Left colon (tissue), 2 donors: ENCODE data around the gene SIRPA. TPM values are rescaled to one million over a fixed set of nuclear protein-coding genes. Genes with fewer than 3 reads are reported as not detected.
A peak's percentile ranks its signal among the peaks of the same experiment; 100 is the strongest.

Experiments used
- ATAC-seq: fragments of 200-7000 bp; cut with Tn5 transposase; one replicate; pipeline ENCODE4 v1.9.1; 2020; ENCODE audit warnings: mild to moderate bottlenecking, moderate library complexity
- DNase-seq, 2 donors: peaks; one replicate each; pipeline ENCODE4 v3.0.0-alpha.2; 2020
- intact Hi-C, 2 donors: fragments of 100-400 bp; cut with DNase I in 1 of 2; cut with micrococcal nuclease in 1 of 2; formaldehyde crosslinking; loops; one replicate each; pipeline versions ENCODE4 v1.11.2 to v1.14.0; 2022; cut with DNase I, micrococcal nuclease
- total RNA-seq, 2 donors: library from RNA; stranded (reverse); fragmentation: NEBNext Ultra II Directional; extraction: Animal tissue kit (Norgen Biotek cat#: 25700); gene quantifications; one replicate each; pipeline ENCODE4 v1.2.1, GENCODE V29; 2021
- donor health status: DM: no; HTN: no; CAD: no.
- donor health status: DM: yes; HTN: yes; CAD: no.

Gene SIRPA
- total RNA-seq, 2 donors from 2014 or later = 7.4 to 13.3 TPM

DNA sequence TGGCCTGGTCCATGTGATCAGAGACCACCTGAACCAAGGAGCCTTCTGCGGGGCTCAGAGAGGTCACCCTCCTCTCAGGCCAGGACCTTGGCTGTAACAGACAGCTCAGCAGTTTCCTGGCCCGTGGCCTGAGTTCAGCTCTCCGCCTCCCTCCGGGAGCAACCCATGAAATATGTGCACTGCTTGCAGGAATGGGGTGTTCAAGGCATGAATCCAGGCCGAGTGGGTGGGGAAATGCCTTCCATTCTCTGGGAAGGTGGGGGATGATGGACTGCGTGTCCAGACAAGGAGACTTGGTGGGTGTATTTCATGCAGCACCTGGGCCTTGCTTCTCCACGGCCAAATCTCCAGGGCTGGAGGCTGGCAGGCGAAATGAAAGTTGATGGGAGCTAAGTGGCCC is 46.0 kb downstream of the SIRPA start:
- no peak for DNase-seq
- intact Hi-C loops = no loop called here
- no peak for ATAC-seq

- intact Hi-C loops = no loop called here
- ATAC-seq (no peak), DNase-seq (no peak)
These were observed 46.9 kb downstream of the SIRPA start for GRCh38 chr20:1942061-1942460.

DNA sequence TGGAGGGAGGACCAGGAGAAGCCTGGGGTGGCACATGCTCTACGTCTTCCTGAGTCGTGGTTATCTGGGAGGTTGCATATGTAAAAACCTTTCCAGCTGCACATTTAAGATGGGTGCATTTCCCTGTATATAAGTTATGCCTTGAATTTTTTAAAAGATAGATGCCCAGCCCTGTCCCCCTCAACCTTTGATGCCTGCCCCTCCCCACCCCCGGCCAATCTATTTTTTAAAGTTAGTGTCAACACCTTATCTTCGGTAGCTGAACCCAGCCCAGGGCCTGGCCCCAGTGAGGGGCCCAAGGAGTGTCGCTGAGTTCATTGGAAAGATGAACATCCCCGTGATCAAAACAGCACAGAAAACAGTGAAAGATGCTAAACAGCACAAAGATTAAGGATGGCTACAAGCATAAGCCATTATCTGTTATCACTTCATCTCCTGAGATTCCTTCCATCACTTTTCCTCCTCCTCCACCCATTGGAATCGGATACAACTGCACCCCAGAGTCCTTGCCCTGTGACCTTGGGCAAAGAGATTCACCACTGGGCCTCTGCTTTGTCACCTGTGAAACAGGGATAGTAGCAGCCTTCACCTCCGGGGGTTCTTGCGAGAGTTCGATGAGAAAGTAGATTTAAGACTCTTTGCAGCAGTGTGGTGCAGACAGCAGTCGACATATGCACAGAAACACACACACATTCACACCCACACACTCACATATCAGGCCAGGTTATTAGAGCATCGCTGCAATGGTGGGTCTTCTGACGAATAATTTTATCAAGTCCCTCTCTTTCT is 47.5 kb downstream of the SIRPA start:
- no peak for DNase-seq
- intact Hi-C loops = no loop called here

GRCh38 chr20:1943275-1944002 is 48.2 kb downstream of the SIRPA start:
- DNase-seq (peak in 1 of 2 donors; percentile 62), ATAC-seq (peak; percentile 88)
- intact Hi-C loops = no loop called here

More for the DNA sequence above, 47.5 kb downstream of the SIRPA start:
- no peak for ATAC-seq

DNA sequence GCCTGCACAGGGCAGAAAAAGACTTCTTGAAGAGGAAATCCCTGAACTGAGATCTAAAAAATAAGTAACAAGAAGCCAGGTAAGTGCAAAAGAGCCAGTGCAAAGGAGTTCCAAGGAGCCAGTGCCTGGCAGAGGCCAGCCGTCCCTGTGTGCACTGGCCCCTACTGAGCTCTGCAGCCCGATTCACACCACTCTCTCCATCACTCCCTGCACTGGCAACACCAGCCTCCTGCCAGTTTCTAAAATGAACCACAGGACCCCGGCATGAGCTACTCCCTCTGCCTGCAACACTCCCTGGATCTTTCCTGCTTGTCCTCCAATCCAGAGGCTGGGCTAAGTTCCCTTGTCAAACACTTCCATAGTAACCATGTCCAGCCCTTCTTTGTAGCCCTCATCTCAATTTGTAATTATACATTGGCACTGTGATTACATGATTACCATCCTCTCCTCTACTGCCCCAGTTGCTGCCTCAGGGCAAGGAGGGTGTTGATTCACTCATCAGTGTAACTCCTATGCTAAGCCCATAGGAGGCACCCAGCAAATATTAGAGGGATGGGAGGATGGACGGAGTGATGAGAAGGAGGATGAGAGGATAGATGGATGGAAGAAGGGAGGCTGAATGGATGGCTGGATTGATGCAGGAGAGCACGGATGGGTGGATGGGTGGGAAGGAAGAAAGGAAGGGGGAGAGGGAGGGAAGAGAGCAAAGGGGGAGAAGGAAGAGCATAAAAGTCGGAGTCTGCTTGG is 49.3 kb downstream of the SIRPA start:
- intact Hi-C loops = no loop called here
- ATAC-seq (no peak), DNase-seq (no peak)

- intact Hi-C loops = no loop called here
- DNase-seq (no peak), ATAC-seq (no peak)
These were observed 50.0 kb downstream of the SIRPA start for GRCh38 chr20:1945134-1945618.

DNA sequence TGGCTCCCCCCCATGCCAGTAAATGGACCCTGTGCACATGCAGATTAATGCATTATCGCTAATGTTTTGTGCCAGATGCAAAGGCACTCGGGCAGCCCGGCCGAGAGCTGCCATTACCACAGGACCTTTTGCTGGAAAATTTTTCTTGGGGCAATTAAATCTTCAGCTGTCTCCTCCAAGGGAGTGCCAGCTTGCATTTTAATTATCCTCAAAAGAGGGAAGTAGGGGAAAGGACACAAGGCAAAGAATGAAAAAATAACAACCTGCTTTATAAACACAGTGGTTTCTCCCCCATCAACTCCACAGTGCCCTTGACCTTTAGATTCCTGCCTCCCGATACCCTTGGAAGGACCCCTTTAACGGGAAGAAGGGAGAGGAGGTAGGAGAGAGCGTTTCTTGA is 50.5 kb downstream of the SIRPA start:
- ATAC-seq = peak; percentile 12
- DNase-seq = no peak
- intact Hi-C loops = no loop called here

DNA sequence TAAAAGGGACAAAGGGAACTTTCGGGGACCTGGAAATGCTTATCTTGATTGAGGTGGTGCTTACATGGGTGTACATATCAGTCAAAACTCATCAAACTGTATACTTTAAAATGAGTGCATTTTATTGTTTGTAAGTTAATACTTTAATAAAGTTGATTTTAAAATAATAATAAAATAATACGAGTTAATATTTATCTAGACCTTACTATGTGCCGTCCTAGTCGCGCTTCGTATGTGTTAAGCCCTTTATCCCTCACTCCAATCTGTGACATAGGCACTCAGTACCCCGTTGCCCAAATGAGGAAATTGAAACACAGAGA is 51.2 kb downstream of the SIRPA start:
- no peak for DNase-seq
- no peak for ATAC-seq
- intact Hi-C loops = no loop called here

- DNase-seq = peak in 1 of 2 donors; percentile 41
- intact Hi-C loops = no loop called here
- peak; percentile 7 for ATAC-seq
These were observed 51.7 kb downstream of the SIRPA start for GRCh38 chr20:1946762-1947534.

GRCh38 chr20:1947535-1947846 is 52.3 kb downstream of the SIRPA start:
- no peak for ATAC-seq
- intact Hi-C loops = no loop called here
- no peak for DNase-seq

DNA sequence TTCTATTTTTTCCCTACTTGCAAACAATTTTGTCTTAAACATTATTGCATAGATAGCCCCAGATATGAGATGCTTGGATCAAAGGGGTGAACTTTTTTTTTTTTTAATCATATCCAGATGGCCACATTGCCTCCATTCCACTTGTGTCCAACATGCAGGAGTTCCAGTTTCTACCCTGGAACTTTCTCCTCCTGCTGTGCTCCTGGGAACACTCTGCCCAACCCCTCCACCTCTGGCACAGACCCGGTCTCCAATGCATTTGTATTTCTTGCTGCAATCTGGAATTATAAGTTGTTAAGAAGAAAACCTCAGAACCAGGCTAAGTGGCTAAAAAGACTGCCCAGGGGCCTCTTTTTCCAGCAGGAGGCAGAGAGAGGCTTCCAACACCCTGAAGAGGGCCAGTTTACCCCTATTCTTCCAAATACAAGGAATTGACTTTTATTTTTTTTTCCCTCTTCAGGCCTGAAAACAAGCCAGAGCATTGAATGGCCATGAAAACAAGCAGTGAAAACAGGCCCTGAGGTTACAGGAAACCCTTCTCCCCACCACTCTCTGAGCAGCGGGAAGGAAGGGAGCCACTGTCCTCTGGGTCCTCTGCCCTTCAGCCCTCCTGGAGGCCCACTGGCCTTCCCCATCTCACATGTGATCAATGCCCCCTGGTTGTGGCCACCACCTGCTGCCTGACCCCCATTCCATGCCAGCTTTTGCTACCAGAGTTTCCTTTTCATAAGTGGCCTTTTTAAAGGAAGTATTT is 54.3 kb downstream of the SIRPA start:
- intact Hi-C loops = no loop called here
- no peak for ATAC-seq
- DNase-seq = no peak

- intact Hi-C loops = no loop called here
- DNase-seq (no peak), ATAC-seq (no peak)
These were observed 55.6 kb downstream of the SIRPA start for GRCh38 chr20:1950836-1951235.

DNA sequence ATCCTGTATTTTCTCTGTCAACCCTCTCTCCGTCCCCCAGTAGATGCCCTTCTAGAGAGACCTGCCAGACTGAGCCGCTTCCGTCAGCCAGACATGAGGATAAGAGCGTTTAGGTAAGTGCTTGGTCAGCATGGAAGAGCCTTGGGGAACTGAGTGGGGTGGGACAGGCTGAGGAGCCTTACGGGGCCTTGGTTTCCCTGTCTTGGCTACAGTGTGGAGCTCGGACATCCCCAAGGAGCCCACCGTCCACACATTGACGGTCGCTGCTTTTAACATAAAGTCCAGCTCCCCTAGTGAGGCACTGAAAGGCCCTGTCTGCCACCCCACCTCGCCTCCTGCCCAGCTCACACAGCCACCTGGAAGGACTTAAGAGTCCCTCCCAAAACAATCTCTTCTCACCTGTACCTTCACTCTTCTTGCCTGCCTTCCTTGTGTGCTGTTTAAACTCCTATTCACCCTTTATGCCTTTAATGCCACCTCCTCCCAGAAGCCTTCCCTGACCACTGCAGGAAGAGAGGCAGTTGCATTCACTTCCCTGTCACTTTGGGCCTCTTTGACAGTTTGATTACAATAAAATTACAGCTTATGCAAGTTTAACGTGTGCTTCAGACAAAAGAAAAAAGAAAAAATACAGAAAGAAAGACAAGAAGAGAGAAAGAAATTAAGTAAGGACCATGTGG is 56.4 kb downstream of the SIRPA start:
- intact Hi-C loops = no loop called here
- DNase-seq (no peak), ATAC-seq (no peak)

DNA sequence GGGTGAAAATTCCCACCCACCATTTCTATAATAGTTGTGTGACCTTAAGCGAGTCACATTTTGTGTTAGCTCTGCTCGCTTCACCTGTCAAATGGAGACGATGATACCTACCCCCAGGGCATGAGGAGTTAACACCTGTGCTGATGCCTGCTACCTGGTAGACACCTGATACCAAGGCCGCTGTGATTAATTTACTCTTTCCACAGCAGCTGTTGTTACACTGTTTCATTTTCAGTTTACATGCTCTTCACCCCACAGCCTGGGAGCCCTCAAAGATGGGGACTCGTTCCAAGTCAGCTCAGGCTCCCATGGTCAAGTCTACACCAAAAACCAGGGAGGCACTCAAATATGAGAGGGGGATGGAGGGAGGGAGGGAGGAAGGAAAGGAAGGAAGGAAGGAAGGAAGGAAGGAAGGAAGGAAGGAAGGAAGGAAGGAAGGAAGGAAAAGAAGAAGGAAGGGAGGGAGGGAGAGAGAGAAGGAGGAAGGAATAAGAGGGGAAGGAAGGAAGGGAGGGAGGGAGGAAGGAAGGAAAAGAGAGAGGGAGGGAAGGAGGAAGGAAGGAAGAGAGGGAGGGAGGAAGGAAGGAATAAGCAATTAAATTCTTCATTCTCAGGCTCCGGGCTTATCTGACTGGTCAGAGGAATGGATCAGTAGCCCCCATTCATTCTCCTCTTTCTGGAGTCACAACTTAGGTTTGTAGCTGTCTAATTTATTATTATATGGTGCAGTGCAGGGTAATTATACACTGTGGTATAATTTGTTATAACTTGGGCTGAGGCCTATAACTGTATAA is 57.7 kb downstream of the SIRPA start:
- DNase-seq (no peak), ATAC-seq (no peak)

DNA sequence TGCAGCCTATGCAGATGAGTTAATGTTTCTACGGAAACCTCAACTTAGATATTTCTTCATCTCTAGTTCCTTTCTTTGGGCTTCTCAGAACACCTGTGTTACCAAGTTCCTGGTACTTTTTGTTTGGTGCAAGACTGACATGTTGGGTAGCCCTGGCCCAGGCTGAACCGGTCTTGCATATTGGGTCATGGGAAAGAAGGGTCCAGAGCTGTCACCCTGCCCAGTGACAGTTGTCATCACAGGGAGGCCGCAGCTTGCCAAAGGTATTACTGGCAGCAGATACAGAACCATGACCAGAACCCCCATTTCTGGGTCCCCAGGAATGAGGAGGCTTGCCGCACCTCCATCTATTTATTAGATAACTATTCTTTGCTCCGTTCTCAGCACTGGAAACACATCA is 58.4 kb downstream of the SIRPA start:
- DNase-seq = no peak
- intact Hi-C loops = no loop called here
- ATAC-seq = no peak

More for the DNA sequence above, 57.7 kb downstream of the SIRPA start:
- intact Hi-C loops = no loop called here

DNA sequence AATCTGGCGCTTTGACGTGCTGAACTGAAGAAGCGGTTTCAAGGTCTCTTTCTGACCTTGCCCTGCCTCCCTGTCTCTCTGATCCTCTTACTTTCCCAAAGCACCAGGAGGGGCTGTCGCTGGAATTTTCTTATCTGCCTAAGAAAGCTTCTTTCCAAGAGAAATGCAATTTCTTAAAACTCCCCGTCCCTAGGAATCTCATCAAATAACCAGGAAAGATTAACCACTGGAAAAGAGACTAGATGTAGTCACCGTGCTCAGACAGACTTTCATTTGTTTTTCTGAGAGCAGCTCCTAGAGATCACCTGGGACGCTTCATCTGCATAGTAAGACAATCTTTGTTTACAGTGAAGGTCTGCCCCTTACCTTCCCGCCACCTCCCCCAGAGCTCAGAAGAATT is 60.0 kb downstream of the SIRPA start:
- ATAC-seq (no peak), DNase-seq (no peak)
- intact Hi-C loops = no loop called here

DNA sequence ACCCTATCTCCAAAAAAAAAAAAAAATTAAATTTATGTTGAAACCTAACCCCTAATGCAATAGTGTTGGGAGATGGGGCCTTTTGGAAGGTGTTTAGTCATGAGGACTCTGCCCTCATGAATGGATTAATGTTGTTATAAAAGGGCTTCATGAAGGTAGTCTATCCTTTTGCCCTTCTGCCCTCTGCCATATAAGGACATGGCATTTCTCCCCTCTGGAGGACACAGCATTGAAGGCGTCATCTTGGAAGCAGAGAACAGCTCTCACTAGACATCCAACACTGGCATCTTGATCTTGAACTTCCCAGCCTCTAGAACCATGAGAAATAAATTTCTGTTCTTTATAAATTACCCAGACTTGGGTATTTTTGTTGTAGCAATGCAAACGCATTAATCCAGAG is 63.2 kb downstream of the SIRPA start:
- no peak for ATAC-seq
- no peak for DNase-seq
- intact Hi-C loops = no loop called here
